G401 (cell line): ENCODE results near the gene SPRY2. TPM values are rescaled to one million over a fixed set of nuclear protein-coding genes. Genes with fewer than 3 reads are reported as not detected.

Experiments
- DNase-seq: peaks from one replicate; pipeline ENCODE4 v3.0.0-alpha.2; 2015; ENCODE audit warnings: low spot score
- in situ Hi-C: cut with HindIII; loops from 2 replicates; pipeline ENCODE4 v1.10.0; 2016; ENCODE audit warnings: low sequenced_read_pairs, mixed read lengths
- total RNA-seq: library from RNA; depleted of rRNA; stranded (reverse); fragments of >200 nt; shearing (Covaris generic); gene quantifications from 2 replicates; pipeline ENCODE4 v1.2.3, GENCODE V29; 2014

SPRY2 gene
- total RNA-seq, 1 experiment from 2014 or later = 0.24 TPM

DNA sequence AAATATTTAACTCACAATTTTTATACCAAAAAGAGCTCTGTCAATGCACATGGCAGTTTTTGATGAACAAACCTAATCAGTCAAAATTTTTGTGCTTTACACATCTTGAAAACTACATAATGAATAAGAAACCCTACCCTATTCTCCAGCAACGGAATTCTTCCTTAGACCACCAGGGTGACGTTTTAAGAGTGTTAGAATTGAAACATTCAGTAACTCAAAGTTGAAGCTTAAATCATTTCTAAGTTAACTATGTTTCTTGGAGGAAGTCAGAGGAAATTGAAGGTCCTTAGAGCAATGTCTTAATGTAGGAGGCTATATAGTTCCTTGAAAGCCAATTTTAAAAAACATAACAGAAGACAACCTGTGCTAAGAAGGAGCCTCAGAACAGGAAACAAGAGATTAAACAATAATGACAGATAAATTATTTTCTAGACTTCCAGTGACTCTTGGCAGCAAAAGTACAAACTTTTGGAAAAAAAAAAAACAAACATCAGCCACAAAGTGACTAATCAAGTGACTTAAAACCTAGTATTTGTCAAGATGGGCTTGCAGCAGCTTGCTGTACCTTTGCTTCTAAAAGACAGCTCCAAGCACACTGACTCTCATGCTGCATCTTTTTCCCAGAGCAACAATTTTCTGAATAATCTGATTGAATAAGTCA, 6.2 kb downstream of the SPRY2 start:
- peak; percentile 49 for DNase-seq
- in situ Hi-C loops = no loop called here

DNA sequence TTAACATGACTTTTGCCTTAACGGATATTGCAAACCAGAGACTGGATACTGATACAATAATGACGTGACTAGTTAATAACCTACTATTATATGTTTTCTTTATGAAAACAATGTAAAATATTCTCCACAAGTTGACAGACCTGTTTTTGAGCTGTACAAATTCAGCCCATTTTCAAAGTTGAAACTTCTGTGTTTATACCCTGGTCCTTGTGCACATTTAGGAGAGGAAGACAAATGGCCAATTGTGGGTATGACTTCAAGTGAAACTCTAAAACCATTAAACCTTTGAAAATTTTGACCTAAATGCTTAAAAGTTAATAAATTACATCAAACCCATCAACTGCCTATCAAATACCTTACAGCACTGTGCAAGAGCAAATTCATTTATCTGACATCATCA, 8.9 kb downstream of the SPRY2 start:
- DNase-seq = no peak
- in situ Hi-C loops = no loop called here

DNA sequence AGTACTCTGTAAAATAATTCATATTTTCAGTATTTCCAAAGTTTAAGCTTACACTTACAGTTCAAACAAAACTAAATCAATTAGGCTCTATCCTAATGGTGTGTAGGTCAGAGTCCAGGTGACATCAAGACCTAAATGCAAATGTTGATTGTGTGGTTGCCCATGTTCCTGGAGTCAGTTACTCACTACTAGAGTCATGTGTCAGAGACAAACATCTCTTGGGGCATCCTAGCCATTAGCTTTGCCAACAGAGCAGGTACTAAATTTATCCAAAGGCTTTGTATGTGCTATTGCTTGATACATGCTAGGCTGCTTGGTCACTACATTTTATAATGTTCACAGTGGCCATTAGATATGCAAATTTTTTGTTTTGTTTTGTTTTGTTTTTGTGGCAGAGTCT, 11.7 kb downstream of the SPRY2 start:
- in situ Hi-C loops = no loop called here
- no peak for DNase-seq

DNA sequence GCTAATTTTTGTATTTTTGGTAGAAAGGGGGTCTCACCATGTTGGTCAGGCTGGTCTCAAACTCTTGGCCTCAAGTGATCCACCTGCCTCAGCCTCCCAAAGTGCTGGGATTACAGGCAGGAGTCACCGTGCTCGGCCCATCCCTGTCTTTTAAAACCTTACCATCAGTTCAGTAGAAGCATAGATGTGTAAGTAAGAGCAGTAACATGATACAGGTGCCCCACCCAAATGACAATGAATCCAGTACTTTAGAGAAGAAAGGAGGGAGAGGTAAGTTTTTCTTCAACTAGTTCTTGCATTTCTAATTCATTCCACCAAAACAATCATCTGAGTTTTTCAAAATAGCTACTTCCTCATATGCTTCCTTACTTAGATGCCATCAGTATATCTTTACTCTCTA, 21.9 kb downstream of the SPRY2 start:
- no peak for DNase-seq
- in situ Hi-C loops = no loop called here

DNA sequence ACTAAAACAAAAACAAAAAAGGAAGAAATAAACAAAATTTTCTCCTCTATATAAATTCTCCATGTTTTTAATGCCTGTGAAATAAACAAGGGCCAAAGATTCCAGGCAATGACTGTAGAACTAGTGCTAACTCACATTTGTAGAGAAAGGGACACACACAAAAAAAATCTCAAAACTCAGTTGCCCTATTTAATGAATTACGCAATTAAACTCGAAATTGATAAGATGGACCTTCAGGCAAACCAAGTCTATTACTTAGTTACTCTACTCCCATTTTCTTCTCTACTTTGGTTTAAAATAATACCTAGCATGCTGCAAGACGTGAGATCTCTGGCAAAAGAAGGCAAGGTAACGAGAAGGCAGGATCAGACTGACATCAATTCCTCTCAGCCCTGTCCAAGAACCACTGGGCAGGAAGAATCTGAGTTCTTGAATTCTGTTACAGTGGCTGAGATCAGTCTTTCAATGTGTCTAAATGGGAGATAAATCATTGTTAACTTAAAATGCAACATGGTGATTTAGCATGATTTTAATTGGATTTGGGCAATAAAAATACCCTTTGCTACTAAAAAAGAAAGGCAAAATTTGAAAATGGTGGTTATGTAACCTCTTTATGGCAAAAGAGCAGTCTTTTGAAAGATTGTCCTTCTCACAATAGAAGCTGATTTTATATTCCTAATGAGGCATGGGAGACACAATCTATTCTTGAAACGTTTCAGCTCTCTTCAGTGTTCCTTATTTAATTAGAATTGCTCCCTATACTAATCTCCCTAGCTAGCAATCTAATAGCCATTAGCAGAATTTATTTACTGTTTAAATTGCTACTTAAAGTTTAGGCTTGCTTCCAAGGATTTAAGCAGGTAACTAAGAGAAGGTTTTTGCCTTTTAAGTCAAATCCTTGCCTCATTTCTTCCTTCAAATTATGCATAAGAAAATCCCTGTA, 25.9 kb downstream of the SPRY2 start:
- no peak for DNase-seq
- in situ Hi-C loops = no loop called here

DNA sequence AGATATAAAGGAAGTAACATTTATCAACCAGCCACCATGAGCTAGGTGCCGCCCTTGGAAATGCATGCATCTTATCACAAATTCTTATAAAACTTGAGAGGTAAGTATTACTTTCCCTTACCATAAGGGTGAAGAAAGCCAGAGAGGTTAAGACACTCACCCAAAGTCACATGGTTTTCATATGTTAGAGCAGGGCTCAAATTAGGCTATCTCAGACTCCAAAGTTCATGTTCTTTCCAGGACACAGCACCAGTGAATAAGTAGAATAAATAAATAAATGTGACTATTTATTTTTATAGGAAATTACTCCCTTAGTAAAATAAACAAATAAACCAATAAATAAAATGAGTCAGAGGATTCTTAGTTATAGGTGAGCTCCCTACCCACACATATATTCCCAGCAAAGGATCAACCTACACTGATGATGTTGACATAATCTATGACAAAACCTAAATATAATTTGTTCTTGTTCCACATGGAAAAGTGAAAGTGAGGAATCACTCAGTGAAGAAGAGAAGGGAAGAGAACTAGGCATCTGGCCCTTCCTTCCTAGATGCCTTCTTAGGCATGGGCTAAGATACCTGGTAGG, 27.2 kb downstream of the SPRY2 start:
- in situ Hi-C loops = no loop called here
- DNase-seq = no peak

DNA sequence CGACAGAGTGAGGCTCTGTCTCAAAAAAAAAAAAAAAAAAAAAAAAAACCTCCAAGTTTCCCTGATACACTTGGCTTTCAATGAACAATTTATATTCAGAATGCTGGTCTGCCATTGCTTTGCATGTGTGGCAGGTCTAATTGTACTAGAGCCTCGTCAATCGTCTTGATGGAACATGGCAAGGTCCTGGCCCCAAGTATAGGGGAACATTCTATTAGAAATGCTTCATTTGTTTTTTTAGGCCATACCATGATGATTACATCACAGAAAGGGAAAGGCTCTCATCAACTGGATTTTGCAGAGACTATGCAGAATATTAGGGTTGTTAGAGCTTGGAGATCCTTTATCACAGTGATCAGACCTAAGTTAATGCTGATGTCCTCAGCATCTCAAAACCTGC, 28.0 kb downstream of the SPRY2 start:
- in situ Hi-C loops = no loop called here

DNA sequence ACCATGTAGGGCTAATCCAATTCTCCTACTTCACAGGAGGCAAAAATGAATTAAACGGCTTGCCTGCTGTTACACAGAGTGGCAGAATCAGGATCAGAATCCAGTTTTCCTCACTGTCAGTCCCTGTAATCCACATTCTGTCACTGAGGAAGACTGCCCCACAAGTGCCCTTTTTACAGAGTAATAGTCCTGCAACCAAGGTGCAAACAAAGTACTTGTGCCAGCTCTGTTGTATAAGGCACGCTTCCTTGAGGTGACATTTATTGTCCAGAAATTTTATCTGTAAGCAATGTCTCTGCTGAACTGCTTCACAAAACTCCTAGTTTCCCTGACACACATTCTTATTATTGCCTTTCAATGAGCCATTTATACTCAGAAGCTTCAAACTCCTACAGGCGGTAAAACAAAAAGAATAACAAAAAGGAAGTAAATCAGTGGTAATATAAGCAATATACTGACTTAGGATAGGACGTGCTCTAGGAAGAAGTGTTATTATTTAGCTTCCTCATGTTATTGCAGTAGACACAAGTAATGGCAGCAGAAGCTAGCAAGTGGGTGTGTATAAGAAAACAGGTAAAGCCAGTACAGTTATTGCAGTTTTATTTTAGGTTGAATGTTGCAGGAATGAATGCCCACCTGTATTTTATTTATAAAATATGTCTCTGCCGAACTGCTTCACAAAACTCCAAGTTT, 28.8 kb downstream of the SPRY2 start:
- no peak for DNase-seq
- in situ Hi-C loops = no loop called here

More for the DNA sequence above, 28.0 kb downstream of the SPRY2 start:
- no peak for DNase-seq

DNA sequence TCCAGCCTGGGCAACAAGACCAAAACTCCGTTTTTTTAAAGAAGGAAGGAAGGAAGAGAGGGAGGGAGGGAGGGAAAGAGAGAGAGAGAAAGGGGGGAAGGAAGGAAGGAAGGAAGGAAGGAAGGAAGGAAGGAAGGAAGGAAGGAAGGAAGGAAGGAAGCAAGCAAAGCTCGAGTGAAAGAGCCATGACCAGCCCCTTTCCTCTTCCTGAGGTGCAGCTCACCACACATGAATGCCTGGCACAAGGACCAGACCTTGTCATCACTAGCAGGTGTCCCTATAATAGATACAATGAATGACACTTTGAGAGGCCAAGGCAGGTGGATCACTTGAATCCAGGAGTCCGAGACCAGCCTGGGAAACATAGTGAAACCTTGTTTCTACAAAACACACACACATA, 31.0 kb downstream of the SPRY2 start:
- in situ Hi-C loops = no loop called here
- no peak for DNase-seq

DNA sequence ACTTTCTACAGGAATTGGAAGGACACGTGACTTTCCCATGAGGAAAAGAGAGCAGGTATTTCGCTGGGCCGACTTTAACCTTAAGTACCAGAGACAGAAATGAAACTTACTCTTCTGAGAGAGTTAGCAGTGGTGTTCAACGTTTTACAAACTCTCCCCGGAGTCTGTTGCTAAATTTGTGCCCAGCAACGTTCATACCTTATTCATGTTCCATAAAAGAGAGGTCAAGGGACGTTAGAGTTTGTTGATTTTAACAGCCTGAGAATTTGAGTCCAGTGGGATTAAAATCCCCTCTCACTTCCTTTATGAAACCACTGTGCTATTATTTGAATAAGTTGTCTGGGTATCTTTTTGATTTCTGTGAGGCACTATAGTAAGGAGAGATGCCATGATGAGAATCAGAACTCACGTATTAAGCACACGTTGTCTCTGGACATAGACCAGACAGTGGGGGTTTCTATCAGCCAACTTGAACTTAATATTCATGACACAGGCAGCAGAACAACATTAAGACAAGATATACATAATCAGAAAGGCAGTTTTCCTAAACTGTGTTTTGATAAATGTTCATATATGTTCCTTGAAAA, 33.4 kb downstream of the SPRY2 start:
- in situ Hi-C loops = no loop called here
- no peak for DNase-seq

DNA sequence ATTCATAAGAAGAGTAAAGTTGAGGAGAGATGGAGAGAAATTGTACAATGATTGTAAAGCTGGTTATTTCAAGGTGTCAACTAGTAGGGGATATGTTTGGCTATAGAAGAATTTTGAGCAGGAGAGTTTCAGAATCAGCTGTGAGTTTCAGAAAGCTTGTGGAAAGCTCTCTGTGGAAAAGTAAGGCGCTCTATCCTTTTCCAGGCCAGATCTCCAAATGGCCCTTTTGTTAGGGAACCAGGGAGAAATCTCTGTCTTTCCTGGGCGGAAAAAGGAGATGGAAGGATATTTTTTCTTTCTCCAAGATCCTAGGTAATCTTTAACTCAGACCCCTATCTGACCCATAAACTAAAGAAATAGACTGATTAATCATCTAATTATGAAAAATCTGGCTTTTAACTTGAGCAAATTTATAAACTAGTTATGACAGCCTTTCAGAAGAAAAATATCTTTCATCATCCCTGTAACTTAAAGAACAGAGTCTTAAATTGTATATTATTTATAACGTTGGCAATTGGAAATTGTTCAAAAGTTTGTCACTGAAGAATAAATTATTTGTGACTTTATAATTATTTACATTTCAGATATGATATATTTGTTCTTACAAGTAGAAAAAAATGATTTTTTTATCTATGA, 34.5 kb downstream of the SPRY2 start:
- DNase-seq = no peak
- in situ Hi-C loops = no loop called here

DNA sequence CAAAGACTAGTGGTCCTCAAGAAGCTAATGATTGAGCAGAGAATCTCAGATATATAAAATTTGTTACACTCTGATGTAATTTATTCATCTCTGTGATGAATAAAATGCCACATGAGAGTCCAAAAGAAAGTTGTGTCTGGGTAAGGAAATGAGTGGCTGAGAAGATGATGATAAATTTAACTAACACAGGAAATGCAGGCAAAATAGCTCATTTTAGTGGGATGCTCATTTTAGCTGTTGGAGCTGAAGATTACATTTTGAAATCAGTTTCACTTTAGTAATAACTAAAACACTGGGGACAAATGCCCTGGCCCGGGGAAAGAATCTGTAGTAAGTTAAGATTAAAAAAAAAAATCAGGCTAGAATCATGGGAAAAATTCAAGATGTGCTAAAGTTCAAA, 35.2 kb downstream of the SPRY2 start:
- in situ Hi-C loops = no loop called here
- no peak for DNase-seq

DNA sequence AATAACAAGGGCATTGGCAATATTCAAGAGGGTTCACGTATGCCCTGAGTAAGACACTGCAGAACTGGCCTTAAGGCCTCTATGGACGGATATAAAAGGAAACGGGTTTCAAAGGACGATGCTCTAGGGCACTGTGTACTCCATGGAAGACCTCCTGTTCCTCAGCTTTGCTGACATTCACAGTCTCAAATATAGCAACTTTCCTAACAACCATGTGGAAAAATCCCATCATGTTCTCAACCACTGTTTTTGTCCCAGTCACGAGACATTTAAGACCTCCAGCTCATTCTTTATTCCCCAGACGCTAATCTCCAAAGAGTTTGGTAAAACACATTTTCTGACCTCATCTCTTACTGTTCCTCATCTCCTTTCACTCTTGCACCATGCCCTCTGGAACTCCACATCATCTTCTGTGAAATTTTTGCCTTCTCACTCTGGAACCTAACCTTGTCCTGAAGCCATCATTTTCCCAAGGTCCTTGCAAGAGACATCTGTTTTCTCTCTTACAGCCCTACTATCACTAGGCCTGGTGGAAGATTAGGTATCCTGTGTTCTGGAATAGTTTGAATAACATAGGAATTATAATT, 37.6 kb downstream of the SPRY2 start:
- in situ Hi-C loops = no loop called here
- DNase-seq = no peak

DNA sequence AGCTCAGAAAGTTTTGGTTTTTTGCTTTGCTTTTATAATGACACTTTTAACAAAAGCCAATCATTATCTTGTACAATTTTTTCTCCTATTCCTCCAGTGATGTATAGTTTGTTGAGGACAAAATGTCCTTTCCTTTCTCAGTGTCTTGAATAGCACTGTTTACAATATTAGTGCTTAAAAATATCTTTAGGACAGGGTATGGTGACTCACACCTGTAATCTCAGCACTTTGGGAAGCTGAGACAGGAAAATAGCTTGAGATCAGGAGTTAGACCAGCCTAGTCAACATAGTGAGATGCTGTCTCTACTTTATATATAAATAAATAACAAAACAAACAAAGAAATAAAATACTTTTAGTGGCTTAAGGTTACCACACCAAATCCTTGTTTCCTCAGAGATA, 41.9 kb downstream of the SPRY2 start:
- DNase-seq = no peak
- in situ Hi-C loops = no loop called here

DNA sequence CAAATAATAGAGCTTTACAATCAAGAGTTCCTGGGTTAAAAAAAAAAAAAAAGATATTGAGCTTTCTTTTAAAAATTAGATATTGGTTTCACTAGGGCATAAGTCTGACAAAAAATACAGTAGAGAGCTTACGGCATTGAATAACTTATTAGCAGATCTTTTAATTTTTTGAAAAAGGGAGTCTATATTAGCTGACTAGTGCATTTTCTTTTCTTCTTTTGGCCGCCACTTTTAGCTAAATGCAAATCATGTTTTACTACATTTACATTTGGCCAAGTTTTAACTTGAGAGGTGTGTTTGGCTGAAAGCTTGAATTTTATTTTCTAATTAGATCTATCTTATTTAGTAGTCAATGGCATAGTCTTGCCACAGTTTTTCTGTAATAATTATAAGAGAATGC, 43.4 kb downstream of the SPRY2 start:
- DNase-seq = no peak
- in situ Hi-C loops = no loop called here

DNA sequence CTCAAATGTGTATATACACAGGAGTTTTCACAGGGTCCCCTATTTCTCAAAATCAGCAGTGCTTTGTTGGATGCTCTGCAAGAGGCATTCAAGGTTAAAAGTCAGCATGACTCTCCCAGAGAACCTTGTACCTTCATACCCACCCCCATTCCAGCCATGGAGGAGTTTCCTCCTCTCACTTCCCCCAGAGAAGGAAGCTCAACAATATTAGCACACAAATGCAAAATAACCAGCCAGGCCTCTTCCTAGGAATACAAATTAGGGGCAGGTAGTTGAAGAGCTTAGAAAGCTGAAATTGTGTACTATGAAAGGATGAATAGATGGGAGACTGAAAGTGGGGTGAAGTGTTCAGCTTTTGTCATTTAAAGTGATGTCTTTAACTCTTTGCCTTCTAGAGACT, 43.8 kb downstream of the SPRY2 start:
- in situ Hi-C loops = no loop called here
- no peak for DNase-seq

DNA sequence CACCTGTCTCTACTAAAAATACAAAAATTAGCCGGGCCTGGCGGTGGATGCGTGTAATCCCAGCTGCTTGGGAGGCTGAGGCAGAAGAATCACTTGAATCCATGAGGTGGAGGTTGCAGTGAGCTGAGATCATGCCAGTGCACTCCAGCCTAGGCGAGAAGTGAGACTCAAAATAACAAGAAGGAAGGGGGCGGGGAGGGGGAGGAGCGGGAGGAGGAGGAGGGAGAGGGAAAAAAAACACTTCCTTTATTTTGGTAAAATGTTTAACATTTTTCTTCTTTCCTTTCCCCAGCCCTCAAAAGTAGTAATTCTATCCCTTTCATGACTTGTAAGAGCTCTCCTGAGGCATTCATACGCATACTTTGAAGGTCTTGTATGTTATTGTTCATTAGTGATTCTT, 44.3 kb downstream of the SPRY2 start:
- DNase-seq = no peak
- in situ Hi-C loops = no loop called here

DNA sequence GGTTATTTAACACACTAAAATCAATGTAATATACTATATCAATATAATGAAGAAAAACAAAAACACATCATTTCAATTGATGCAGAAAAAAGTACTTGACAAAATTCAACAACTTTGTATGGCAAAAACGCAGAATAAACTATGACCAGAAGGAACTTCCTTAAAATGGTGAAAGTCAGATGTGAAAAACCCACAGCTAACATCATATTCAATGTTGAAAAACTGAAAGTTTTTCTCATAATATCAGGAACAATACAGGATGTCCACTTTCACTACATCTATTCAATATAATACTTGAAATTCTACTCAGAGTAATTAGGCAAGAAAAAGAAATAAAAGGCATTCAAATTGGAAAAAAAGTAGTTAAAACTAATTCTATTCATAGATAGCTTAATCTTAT, 50.3 kb downstream of the SPRY2 start:
- no peak for DNase-seq
- in situ Hi-C loops = no loop called here
